GM18508 (cell line): ENCODE results near the gene HNRNPDL.
"Not testable (repeated sequence)": the region's sequence is repeated elsewhere in the genome, so short reads cannot be mapped to it uniquely, and the experiment has no call there.

ENCODE experiments used
- ATAC-seq: cut with Tn5 transposase; IDR thresholded peaks from one replicate; pipeline ENCODE4 v1.9.1; 2021; ENCODE audit warnings: moderate number of reproducible peaks; ENCODE audit not compliant: insufficient read depth, unreplicated experiment

HNRNPDL gene

DNA sequence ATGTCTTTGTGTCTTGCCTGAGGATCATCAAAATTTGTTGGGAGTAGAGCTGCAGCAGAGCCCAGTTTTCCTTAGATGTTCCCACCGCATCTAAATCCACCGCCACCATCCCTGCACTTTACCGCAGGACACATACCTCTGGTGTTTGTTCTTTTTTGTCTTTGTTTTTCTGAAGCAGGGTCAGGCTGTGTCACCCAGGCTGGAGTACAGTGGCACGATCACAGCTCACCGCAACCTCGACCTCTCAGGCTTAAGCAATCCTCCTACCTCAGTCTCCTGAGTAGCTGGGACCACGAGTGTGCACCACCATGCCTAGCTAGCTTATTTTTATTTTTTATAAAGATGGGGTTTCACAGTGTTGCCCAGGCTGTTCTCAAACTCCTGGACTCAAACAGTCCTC is 4.7 kb upstream of the HNRNPDL start:
- ATAC-seq, result no peak

GRCh38 chr4:82433791-82434190 is 3.5 kb upstream of the HNRNPDL start:
- no peak for ATAC-seq

GRCh38 chr4:82432596-82432995 is 2.3 kb upstream of the HNRNPDL start:
- no peak for ATAC-seq

GRCh38 chr4:82431831-82432230 is 1.6 kb upstream of the HNRNPDL start:
- no peak for ATAC-seq

DNA sequence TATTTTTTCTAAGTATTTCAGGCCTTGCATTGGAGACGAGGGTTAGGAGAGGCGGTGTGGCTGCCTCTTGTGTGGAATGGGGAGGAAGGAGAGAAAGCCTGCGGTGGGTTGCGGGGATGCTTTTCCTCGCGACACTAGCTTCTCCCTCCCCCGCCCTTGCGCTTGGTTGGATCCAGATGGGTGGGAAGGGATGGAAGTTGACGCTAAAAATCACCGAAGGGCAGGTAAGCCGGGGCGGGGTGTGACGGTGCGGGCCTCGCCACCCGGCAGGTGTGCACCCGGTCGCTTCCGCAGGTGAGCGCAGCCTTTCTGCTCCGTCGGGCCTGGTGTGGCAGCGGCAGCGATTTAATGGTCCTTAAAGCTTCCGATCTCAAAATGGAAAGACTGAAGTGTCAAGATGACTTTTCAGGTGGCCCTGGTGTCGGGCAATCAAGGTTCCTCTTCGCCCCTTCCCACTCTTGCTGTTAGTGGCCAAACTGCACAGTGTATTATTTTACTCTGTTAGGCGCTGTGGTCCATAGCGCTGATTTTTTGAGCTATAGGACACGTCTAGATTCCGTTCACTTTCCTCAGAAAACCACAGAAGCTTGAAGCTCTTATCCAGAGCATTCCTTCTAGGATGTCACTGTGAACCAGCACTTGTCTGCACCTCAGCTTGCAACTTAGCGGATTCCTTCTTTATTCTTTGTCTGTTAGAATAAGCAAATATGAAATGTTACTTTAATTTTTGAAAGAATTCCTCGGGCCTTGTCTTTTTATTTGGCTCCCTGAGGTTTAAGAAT is 893 bp upstream of the HNRNPDL start:
- peak; percentile 2 for ATAC-seq

GRCh38 chr4:82429728-82430192 is 502 bp downstream of the HNRNPDL start:
- ATAC-seq, result peak; percentile 6

DNA sequence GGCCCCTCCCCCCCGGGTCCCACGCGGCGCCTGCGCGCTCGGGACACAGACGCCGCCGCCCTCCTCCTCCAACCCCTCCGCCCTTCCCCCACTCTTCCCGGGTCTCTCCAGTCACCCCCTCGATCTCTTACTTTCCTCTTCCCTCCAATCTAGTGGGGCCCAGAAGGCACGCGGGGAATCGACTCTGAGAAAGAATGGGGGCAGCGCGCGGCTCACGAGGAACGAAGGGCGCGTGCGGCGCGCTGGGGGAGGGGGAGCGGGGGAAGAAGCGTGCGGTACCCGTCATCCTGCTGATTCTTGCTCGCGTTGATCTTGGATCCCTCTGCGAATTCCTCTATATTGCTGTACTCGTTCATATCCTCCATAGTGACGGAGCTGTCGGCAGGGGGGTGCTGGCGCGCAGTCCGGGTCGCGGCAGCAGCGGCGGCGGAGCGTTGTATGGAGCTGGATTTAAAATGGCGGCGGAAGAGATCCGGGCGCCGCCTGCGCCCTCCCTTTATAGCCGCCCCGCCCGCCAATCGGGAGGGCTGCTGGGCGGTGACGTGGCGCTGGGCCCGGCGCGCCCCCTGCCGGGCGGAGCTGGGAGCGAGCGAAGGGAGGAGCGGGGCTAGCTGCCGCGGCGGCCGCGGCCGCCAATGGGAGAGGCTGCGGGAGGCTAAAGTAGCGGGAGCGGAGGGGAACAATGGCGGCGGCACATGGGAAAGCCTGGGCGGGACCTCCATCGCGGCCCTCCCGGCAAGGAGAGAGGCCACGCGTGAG is 1.1 kb downstream of the HNRNPDL start:
- peak; percentile 35 for ATAC-seq

DNA sequence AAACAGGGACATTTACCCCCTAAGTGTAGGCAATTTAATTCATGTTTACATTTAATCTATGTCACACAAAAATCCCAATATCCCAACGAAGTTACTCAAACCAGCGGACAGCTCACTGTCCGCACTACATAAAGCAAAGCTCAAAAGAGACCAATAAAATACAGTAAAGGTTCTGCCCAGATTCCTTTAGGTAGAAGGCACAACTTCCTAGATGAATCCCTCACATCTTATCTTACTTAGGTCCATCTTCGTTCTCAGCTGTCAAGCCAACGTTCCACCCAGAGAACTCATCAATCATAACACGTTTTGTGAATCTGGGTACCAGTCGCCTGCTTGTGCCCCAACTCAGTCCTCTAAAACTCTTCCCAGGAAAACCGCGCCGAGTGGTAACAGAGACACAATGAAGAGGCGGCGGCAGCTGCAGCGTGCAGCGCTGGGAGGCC is 1.7 kb downstream of the HNRNPDL start:
- no peak for ATAC-seq

- ATAC-seq, result no peak
These were observed 4.8 kb downstream of the HNRNPDL start for GRCh38 chr4:82425478-82425877.

GRCh38 chr4:82423245-82424054 is 6.8 kb downstream of the HNRNPDL start:
- ATAC-seq, result no peak

GRCh38 chr4:82422616-82423015 is 7.6 kb downstream of the HNRNPDL start:
- ATAC-seq, result no peak

DNA sequence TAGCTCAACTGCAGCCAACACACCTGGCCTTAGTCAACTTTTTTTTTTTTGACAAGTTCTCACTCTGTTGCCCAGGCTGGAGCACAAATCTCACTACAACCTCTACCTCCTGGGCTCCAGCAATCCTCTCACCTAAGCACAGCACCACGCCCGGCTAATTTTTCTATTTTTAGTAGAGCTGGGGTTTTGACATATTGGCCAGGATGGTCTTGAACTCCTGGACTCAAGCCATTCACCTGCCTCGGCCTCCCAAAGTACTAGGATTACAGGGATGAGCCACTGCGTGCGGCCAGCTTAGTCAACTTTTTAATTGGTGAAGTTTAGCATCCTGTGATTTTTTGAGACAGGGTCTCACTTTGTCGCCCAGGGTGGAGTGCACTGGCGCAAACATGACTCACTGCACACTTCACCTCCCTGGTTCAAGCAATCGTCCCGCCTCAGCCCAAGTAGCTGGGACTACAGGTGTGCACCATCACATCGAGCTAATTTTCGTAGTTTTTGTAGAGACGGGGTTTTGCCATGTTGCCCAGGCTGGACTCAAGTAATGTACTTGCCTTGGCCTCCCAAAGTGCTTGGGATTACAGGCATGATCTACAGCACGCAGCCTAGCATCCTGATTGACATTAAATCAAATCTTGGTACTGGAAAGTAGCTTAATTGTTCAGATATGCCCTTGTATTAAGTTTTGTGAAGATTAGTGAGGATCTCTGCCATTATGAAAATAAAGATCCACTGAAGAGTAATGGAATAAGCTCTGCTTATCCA is 8.3 kb downstream of the HNRNPDL start:
- no peak for ATAC-seq

GRCh38 chr4:82419451-82419850 is 10.8 kb downstream of the HNRNPDL start:
- ATAC-seq, result no peak

- ATAC-seq, result no peak
These were observed 14.3 kb downstream of the HNRNPDL start for GRCh38 chr4:82415922-82416365.

- ATAC-seq, result not testable (repeated sequence)
These were observed 15.2 kb downstream of the HNRNPDL start for GRCh38 chr4:82415061-82415460.

DNA sequence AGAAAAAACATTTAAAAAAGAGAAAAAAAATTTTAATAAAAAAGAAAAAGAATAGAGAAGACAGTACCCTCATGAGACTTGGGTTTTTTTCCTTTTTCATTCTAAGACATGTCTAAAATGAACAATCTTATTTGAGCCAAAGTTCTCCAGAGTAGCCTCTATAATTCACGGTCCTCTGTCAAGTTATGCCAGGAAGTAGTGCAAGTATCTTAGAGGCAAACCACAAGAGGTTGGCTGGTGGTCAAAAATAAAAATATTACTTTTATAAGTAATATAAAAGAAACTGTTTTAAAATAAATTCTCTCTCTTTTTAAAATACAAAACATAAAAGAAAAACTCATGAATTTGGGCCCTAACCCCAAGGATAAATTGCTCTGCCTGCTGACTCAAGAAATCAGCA is 26.5 kb downstream of the HNRNPDL start:
- ATAC-seq, result no peak

DNA sequence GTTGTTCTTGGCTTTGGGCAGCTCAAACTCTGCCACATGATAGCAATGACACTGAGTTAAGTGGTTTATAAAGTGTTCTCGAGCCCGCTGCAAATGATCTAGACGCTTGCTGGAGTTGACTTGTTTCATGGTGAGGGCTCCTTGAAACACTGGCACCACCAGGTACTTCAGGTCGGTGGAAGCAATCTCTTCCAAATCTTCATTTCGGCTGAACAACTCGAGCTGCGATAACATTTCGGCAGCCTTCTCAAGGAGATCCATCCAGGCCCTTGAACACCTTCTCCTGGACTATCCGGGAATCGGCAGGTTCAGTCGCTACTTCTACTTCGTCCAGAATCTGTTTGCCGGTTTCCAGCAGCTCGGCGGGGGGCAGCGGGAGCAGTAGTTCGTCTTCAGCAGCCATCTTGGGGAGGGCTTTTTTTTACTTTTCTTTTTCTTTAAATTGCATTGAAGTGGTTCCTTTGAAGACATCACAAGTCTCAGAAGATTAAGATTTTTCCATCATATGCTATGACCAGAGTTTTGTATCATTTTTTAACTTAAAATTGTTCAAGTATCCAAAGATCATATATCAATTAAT is 28.0 kb downstream of the HNRNPDL start:
- ATAC-seq, result no peak

GRCh38 chr4:82401600-82401999 is 28.7 kb downstream of the HNRNPDL start:
- ATAC-seq, result no peak

DNA sequence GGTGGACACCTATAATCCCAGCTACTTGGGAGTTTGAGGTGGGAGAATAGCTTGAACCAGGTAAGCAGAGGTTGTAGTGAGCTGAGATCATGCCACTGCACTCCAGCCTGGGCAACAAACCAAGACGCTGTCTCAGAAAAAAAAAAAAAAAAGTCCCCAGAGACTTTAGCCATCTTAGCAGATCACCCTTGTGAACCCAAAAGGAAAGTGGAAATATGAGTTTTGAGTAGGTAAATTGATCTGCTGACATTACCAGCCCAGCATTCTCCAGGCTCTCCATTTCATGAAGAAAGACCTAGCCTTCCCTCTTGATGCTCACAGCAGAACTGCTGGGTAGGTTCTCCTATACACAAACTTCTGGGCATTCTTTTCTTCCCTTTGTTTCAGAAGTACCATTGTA is 32.0 kb downstream of the HNRNPDL start:
- no peak for ATAC-seq

DNA sequence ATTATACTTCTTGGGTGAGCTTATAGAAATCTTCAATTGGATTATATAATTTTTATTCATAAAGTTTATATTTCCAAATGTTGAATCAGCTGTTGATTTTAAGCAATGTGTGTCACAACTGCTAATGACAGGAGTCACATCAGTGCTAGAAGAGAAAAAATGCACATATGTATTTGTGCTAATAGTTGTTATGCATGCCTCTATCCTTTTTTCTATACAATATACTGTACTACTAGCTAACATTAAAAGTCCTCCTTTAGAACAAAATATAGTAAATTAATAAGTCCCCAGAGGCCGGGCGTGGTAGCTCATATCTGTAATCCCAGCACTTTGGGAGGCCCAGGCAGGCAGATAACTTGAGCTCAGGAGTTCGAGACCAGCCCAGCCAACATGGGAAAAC is 32.7 kb downstream of the HNRNPDL start:
- ATAC-seq, result no peak
